ENCODE measurements around the gene REEP6. TPM values are rescaled to one million over a fixed set of nuclear protein-coding genes. Genes with fewer than 3 reads are reported as not detected.

REEP6 gene
- total RNA-seq, 1 experiment from 2014 or later, result 10.5 TPM

DNA sequence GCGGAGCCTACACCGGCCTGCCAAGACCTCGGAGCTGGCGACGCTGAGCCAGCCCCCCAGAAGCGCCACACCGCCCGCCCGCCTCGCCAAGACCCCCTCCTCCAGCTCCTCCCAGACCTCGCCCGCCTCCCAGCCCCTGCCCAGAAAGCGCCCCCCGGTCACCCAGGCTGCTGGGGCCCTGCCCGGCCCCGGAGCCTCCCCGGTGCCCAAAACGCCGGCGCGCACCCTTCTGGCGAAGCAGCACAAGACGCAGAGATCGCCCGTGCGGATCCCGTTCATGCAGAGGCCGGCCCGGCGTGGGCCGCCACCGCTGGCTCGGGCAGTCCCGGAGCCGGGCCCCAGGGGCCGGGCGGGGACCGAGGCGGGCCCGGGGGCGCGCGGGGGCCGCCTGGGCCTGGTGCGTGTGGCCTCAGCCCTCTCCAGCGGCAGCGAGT, 22.1 kb upstream of the REEP6 start:
- peak overlapping the region in 1 of 2 experiments; percentile 67; a peak in 1 of 5 replicates for H3K4me3 Mint-ChIP-seq
- peaks cover 9% of the 10 kb centered on the region for H3K23me2 ChIP-seq (ENCODE audit: insufficient read length, low read depth, low read length, poor library complexity, severe bottlenecking)
- H3K4me1 Mint-ChIP-seq, result peaks cover 2 to 9% of the 10 kb centered on the region in 2 experiments; a peak in 3 of 4 replicates
- no peak overlapping the region for H3K56ac ChIP-seq (ENCODE audit: insufficient read length, low read depth, low read length)
- H2AK5ac ChIP-seq (ENCODE audit: insufficient read length, low read length), result no peak overlapping the region
- H3K27ac Mint-ChIP-seq, result no peak overlapping the region
- H3K23ac ChIP-seq (ENCODE audit: insufficient read length, low read depth, low read length), result no peak overlapping the region
- H4K20me1 ChIP-seq (ENCODE audit: control insufficient read depth, insufficient read depth, insufficient read length), result peaks cover 3% of the 10 kb centered on the region
- H3K9me3 ChIP-seq (ENCODE audit: control insufficient read depth, low read depth, low read length), result no peaks in the 10 kb centered on the region
- no peak overlapping the region for H3K27ac ChIP-seq (ENCODE audit: insufficient read length, low read depth, low read length)
- peaks cover 61% of the 10 kb centered on the region for H3K27me3 ChIP-seq (ENCODE audit: insufficient read depth, low read length)
- no peak overlapping the region for H3K9ac ChIP-seq (ENCODE audit: extremely low read depth, insufficient read length, low read length)
- H4K8ac ChIP-seq (replicated peaks; ENCODE audit: insufficient read length, low read depth, low read length), result no peak overlapping the region
- no peak overlapping the region for H3T11ph ChIP-seq (ENCODE audit: low read length)
- no peak overlapping the region for H3K14ac ChIP-seq (ENCODE audit: insufficient read depth, low read length)
- no peak overlapping the region for H2BK20ac ChIP-seq (ENCODE audit: low read depth, low read length, poor library complexity, severe bottlenecking)
- peaks cover 81% of the 10 kb centered on the region for H3K27me3 Mint-ChIP-seq (ENCODE audit: low read depth)
- TF ChIP-seq, protein P1, sequence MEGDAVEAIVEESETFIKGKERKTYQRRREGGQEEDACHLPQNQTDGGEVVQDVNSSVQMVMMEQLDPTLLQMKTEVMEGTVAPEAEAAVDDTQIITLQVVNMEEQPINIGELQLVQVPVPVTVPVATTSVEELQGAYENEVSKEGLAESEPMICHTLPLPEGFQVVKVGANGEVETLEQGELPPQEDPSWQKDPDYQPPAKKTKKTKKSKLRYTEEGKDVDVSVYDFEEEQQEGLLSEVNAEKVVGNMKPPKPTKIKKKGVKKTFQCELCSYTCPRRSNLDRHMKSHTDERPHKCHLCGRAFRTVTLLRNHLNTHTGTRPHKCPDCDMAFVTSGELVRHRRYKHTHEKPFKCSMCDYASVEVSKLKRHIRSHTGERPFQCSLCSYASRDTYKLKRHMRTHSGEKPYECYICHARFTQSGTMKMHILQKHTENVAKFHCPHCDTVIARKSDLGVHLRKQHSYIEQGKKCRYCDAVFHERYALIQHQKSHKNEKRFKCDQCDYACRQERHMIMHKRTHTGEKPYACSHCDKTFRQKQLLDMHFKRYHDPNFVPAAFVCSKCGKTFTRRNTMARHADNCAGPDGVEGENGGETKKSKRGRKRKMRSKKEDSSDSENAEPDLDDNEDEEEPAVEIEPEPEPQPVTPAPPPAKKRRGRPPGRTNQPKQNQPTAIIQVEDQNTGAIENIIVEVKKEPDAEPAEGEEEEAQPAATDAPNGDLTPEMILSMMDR (conservative IDR thresholded peaks at IDR 0.05), result peak; percentile 18; the same call in 1 of the 3 replicates
- H2AFZ ChIP-seq (ENCODE audit: low read length), result no peak overlapping the region
- no peaks in the 10 kb centered on the region for H3K9me3 Mint-ChIP-seq
- H3K79me2 ChIP-seq (ENCODE audit: insufficient read depth, low read length), result no peaks in the 10 kb centered on the region
- H2BK15ac ChIP-seq (ENCODE audit: low read depth, low read length), result no peak overlapping the region
- no peak overlapping the region for H4K91ac ChIP-seq (ENCODE audit: insufficient read length, low read depth, low read length)
- no peak overlapping the region for H3K4ac ChIP-seq (ENCODE audit: low read depth, low read length)
- H2BK120ac ChIP-seq (ENCODE audit: low read depth, low read length, poor library complexity, severe bottlenecking), result no peak overlapping the region
- H2BK5ac ChIP-seq (ENCODE audit: insufficient read length, low read length), result no peak overlapping the region
- no peaks in the 10 kb centered on the region for H3K36me3 Mint-ChIP-seq (ENCODE audit: insufficient read depth in 1 of 3, low read depth in 3 of 3)
- H4K5ac ChIP-seq (ENCODE audit: insufficient read length, low read depth, low read length), result no peak overlapping the region
- DNase-seq, result no peak
- H3K18ac ChIP-seq (ENCODE audit: insufficient read length, low read depth, low read length), result no peak overlapping the region
- no peaks in the 10 kb centered on the region for H3K4me1 ChIP-seq (ENCODE audit: insufficient read depth, low read length)
- no CpG with 5 or more reads among the region's 47 CpGs for WGBS (ENCODE audit: extremely low coverage, insufficient read length, low lambda C conversion rate)
- no peak overlapping the region for H3K4me2 ChIP-seq (ENCODE audit: insufficient read depth, insufficient read length, low read length)
- no peaks in the 10 kb centered on the region for H3K79me1 ChIP-seq (ENCODE audit: insufficient read depth, low read depth, low read length, poor library complexity, severe bottlenecking)
- no peak overlapping the region for H2BK12ac ChIP-seq (ENCODE audit: insufficient read length, low read depth, low read length)
